GM21447 (cell line): ENCODE results near the gene TOMM40.
"Not testable (repeated sequence)": the region's sequence is repeated elsewhere in the genome, so short reads cannot be mapped to it uniquely, and the experiment has no call there.

Experiments
- ATAC-seq: cut with Tn5 transposase; IDR thresholded peaks from one replicate; pipeline ENCODE4 v1.9.1; 2021; ENCODE audit not compliant: unreplicated experiment

TOMM40 gene

DNA sequence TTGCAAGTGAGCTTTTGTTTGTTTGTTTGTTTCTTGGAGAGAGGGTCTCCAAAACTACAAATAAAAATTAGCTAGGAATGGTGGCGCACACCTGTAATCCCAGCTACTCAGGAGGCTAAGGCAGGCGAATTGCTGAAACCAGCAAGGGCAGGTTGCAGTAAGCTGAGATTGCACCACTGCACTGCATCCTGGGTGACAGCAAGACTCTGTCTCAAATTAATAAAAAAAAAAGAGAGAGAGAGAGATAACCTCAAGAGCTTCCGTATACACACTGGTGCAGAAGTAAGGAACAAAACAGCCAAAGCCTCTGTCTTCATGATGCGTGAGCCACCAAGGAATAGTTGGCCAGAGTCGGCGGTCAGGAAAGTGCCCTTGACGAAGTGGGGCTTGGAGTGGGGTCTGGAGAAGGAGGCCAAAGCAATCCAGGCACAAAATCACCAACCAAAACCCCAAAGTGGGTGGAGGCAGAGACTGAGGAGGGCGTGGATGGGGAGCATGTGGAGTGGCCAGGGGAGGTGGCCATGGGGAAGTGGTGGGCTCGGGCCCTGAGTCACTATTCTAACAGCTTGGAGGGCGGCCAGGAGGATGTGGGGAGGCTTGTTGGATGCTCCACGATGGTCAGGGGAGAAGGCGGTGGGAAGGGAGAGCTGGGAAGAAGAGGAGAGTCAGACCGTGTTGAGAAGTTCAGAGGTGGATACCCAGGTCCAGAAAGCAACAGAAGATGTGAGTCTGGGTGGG lies 21.2 kb upstream of the TOMM40 start:
- ATAC-seq: no peak

DNA sequence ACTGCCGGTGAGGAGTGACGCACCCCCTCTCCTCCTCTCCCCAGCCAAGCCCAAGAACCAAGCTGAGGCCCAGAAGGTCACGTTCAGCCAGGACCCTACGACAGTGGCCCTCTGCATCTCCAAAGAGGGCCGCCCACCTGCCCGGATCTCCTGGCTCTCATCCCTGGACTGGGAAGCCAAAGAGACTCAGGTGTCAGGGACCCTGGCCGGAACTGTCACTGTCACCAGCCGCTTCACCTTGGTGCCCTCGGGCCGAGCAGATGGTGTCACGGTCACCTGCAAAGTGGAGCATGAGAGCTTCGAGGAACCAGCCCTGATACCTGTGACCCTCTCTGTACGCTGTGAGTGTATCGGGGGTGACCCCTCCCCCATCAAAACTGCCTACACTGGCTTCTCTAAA lies 19.2 kb upstream of the TOMM40 start:
- ATAC-seq: no peak

DNA sequence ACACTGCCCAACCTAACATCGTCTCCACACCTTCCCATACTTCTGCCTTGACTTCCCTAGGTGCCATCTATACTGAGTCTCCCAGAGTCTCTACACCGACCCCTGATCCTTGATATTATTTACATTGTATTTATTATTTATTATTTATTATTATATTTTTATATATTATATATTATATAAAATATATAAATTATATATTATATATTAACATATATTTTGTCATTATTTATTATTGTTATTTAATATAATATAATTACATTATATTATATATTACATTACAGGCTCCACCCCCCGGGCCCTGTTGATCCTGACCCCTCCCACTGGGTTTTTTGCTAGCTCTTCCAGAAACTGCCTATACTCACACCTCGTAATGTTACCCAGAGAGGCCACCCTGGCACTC lies 18.4 kb upstream of the TOMM40 start:
- ATAC-seq: no peak

DNA sequence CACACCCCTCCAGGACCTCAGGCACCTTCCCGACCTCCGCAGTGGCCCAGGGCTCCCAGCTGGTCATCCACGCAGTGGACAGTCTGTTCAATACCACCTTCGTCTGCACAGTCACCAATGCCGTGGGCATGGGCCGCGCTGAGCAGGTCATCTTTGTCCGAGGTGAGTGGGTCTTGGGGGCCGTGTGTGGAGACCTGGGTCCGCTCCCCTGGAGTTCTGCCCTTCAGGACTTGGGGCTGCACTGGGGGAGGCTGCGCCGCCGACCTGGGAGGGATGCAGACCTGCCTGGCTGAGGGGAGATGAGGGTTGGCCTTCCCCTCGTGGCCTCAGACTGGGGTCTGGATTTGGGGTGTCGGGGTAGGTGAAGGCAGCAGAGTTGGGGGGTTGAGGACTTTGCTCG lies 16.7 kb upstream of the TOMM40 start:
- ATAC-seq: no peak

DNA sequence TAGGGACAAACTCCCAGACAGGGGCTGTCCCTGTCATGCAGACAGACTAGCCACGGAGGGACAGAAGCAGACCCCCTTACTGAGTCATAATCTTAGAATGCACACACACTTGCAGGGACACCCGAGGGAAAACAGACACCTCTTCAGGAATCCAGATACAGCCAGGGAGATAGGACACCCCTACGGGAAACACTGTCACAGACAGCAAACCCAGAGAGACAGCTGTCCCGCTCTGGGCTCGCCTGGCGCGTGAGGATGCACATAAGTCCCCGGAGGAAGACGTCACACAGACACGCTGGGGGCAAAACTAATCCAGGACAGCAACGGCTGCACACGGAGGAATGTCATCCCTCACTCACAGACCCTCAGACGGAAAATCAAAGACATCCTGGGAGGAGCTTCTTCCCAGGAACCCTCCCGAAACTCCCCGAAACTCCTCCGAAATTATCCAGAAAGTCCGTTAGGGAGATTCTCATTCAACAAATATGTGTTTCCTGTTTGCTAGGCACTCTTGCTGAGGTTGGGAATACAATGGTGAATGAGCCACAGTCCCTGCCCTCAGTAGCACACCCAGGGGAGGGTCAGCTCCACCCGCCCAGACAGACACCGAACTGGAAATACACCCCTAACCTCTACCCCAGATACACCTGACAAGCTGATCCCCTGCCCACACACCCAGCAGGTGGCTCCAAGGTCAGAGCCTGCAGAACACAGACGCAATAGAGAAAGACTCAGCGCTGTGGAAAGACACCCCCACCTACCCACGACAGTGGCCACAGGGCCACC lies 15.2 kb upstream of the TOMM40 start:
- ATAC-seq: no peak

DNA sequence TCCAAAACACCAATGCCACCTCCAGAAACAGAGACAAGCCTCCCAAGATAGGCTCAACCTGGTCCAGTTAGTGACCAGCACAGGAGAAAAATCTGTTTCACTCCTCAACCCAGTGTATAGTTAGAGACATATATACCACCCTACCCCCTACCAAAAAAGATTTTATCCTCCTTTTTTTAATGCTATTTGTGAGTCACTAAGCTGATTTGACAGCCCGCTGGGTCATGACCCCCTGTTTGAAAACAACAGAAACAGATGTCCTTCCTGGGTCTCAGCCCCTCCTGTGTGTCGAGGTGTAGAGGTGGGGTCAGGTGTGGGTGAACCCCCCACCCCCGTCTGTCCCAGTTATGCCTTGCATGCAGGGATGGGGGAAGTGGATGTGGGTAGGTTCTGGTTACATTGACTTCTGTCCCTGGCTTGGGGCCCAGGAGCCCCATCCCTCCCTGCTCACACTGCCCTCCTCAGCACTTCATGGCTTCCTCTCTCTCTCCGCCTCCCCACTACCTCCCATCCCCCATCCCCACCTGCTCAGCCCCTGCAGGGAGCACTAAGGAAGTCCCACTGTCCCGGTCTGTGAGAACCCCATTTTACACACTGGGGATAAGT lies 14.0 kb upstream of the TOMM40 start:
- ATAC-seq: no peak

DNA sequence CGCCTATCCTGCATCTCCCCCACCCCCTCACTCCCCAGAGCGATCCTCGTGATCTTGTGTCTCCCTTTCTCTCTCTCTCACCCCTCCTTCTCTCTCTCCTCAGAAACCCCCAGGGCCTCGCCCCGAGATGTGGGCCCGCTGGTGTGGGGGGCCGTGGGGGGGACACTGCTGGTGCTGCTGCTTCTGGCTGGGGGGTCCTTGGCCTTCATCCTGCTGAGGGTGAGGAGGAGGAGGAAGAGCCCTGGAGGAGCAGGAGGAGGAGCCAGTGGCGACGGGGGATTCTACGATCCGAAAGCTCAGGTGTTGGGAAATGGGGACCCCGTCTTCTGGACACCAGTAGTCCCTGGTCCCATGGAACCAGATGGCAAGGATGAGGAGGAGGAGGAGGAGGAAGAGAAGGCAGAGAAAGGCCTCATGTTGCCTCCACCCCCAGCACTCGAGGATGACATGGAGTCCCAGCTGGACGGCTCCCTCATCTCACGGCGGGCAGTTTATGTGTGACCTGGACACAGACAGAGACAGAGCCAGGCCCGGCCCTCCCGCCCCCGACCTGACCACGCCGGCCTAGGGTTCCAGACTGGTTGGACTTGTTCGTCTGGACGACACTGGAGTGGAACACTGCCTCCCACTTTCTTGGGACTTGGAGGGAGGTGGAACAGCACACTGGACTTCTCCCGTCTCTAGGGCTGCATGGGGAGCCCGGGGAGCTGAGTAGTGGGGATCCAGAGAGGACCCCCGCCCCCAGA lies 12.8 kb upstream of the TOMM40 start:
- no peak for ATAC-seq

DNA sequence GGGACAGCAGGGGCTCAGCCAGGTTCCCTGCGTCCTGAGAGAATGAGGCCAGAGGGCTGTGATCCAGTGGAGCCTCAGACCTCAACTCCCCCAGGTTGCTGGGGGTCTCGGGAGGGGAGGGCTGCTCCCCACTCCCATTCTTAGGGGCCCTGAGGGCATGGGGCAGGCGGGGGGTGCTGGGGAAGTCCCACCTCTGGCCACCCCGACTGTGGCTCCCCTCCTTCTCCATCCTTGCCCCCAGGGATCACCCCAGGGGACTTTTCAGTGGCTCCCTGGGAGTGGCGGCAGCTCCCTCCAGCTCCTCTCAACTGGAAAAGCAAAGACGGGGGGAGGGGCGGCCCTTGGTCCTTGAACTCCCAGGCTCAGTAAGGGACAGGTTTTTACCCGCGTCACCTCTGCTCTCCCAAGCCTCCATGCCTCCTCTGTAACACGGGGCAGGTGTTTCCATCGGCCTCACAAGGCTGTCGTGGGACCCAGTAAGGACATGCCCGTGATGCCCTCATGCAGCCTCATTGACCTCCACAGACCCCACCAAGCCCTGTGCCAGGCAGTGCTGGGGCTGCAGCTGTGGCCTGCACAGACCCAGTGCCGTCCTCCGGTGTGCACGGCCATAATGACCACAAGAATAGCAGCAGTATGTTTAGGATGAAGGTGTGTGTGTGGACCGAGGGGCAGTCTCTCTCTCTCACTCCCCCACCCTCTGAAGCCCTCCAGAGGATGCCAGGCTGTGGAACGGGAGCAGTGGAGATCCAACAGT lies 11.6 kb upstream of the TOMM40 start:
- ATAC-seq: no peak

DNA sequence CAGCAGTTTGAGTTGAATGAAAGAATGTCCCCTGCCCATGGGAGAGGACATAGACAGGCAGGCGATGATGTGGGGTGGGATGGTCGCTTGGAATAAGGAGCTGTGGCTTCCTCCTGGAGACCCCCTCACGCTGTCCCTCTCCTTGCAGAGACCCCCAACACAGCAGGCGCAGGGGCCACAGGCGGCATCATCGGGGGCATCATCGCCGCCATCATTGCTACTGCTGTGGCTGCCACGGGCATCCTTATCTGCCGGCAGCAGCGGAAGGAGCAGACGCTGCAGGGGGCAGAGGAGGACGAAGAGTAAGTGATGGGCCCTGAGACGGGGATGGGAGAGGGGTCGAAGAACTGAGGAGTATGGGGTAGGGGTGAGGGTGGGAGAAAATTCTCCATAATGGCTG lies 9.0 kb upstream of the TOMM40 start:
- ATAC-seq: no peak

DNA sequence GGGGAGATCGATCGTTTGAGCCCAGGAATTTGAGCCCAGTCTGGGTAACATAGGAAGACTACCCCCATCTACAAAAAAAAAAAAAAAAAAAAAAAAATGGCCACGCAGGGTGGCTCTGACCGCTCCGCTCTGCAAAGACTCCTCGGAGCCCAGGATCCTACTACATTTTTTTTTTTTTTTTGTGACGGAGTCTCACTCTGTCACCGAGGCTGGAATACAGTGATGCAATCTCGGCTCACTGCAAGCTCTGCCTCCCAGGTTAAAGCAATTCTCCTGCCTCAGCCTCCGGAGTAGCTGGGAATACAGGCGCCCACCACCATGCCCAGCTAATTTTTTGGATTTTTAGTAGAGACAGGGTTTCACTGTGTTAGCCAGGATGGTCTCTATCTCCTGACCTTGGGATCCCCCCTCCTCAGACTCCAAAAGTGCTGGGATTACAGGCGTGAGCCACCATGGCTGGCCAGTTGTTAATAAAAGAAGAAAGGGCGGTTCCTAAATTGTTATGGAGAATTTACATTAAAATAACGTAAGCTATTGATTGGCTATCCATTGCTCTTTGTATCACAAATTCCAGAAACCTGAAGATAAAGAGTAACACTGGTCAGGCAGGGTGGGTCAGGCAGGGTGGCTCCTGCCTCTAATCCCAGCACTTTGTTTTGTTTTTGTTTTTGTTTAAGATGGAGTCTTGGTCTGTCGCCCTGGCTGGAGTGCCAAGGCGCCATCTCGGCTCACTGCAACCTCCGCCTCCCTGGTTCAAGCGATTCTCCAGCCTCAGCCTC lies 8.2 kb upstream of the TOMM40 start:
- ATAC-seq: not testable (repeated sequence)

DNA sequence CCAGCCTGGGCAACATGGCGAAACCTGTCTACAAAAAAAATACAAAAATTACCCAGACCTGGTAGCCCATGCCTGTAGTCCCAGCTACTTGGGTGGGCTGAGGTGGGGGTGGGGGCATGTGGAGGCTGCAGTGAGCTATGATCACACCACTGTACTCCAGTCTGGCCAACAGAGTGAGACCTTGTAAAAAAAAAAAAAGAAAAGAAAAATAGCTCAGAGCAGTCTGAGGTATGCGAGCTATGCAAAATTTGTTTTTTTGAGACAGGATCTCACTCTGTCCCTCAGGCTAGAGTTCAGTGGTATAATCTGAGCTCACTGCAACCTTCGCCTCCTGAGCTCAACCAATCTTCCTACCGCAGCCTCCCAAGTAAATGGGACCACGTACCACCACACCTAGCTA lies 7.1 kb upstream of the TOMM40 start:
- no peak for ATAC-seq

DNA sequence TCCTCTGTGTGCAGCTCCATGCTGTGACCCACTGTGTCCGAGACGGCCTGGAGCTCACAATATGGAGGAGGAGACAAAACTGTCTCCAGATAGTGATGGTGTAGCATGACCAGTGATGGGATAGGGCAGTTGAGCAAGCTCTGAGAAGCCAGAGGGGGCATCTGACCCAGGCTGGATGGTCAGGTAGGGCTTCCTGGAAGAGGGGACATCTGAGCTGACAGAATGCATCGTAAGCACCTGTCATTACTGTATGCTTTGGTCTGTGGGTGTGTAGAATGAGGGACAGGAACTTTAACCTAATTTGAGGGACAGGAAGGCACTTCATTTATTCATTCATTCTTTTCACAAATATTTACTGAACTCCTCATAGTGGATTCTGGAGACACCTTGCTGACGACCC lies 6.5 kb upstream of the TOMM40 start:
- no peak for ATAC-seq

DNA sequence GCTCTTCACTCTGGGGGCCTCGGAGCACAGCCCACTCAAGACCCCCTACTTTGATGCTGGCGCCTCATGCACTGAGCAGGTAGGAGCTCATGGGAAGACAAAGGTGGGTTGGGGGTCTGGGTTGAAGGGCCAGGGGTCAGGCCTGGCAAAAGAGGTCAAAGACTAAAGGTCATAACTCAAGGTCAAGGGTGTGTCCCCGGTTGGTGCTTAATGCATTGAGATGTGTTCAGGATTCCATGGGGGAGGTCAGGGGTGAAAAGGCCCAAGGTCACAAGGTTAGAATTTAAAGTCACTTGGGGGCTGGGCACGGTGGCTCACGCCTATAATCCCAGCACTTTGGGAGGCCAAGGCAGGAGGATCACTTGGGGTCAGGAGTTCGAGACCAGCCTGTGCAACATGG lies 4.9 kb upstream of the TOMM40 start:
- no peak for ATAC-seq

DNA sequence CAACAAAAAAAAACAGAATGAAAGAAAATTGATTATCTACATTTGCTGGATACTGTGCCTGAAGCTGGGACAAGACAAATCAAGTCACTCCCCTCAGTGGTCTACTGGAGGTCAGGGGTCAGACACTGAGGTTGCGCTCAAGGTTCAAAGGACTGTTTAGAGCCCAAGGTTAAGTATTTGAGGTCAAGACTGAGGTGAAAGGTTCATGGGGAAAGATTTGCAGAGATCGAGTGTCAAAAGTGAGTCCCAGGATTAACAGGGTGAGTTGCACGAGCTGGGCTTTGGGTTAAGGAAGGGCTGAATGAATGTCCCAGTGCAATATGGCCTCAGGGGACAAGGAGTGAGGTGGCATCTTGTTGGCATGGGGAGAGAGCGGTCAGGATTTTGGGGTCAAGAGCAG lies 3.4 kb upstream of the TOMM40 start:
- ATAC-seq: no peak

DNA sequence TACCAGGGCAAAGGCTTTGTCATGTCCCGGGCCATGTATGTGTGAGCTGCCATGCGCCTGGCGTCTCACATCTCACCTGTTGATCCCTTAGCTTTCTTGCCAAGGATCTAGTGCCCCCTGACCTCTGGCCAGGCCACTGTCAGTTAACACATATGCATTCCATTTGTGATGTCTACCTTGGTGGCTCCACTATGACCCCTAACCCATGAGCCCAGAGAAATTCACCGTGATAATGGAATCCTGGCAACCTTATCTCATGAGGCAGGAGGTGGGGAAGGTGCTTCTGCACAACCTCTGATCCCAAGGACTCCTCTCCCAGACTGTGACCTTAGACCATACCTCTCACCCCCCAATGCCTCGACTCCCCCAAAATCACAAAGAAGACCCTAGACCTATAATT lies 2.7 kb upstream of the TOMM40 start:
- ATAC-seq: not testable (repeated sequence)

DNA sequence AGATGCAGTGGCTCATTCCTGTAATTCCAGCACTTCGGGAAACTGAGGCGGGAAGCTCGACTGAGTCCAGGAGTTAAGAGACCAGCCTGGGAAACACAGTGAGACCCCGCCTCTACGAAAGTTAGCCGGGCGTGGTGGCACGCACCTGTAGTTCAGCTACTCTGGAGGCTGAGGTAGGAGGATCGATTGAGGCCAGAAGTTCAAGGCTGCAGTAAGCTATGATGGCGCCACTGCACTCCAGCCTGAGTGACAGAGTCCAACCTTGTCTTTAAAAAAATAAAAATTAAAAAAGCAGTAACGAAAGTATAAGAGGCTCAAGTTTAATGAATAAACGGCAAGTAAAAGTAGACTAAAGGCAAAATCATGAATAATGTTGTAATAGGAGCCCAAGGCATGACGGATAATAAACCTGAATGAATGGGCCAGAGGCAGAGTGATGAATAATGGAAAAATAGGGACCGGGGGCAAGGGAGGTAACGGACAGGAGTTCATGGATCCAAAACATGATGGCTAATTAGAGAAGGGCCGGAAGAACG lies 1.2 kb upstream of the TOMM40 start:
- ATAC-seq: no peak

DNA sequence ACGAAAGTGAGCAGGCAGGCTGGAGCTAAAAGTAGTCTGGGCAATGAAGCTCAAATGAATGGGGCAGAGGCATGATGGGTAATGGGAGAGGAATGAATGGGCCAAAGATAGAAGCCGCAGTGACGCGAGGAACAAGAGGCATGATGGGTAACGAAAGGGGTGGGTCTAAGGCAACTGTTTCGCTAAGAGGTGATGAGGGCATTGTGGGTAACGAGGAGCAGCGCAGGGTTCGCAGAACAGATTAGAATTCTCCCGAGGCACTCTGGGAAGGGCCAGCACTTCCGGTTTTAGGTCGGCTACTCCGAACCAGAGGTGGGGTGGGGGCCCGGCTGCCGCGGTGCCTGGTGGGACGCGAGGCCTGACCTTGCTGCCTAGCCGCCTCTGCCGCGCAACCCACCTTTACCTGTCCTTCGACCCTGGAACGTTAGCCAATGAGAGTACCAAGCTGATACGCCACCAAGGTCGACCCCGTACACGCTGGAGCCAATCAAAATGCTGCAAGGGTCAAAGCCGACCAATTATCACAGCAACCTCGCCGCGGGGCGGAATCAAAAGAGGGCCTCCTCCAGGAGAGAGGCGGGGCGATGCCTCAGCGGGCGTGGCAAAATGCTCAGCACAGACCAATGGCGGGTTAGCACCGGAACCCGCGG lies 563 bp upstream of the TOMM40 start:
- ATAC-seq: peak; percentile 78

DNA sequence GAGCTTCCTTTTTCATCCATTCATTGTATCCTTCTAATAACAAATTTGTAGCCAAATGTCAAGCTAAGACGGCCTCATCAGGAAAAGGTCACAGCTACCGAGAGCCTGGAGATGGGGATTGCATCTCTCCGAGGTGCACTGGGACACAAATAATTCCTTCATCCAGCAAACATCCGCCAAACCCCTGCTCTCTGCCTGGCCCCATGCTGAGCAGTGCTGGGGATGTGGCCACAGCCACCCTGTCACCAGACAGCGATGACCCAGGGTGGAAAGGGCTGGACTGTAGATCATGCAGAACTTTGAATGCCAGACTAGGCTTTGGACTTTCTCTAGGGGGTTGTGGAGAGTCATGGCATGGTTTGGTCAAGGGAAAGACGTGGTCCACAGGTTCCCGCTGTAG lies 1.9 kb downstream of the TOMM40 start:
- no peak for ATAC-seq

DNA sequence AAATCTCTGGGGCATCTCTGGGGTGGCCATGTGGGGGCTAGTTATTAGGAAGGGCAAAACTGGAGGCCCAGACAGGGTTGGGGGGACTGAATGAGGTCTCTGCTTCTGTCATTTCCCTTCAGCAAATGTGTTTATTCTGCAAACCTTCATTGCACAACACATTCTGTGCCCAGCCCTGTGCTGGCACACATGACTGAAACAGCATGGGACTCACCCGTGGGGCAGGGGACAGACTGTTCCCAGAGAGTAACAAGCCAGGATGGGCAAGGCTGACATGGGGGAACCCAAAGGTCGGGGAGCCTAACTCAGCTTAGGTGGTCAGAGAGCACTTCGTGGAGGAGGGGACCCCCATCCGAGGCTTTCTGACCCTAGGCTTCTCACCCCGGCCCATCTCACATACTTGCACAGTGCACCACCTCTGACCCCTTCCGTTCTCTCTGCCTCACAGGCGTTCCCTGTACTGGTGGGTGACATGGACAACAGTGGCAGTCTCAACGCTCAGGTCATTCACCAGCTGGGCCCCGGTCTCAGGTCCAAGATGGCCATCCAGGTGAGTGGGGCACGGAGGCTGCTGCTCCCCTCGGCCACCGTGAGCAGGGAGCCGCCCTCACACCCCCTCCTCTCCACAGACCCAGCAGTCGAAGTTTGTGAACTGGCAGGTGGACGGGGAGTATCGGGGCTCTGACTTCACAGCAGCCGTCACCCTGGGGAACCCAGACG lies 2.4 kb downstream of the TOMM40 start:
- ATAC-seq: no peak
